HEK293 (cell line): Measurements from ENCODE around the gene ZNF324.

Experiments
- CTCF ChIP-seq: fragments of 450-650 bp; formaldehyde crosslinking; IDR thresholded peaks from 2 replicates; pipeline ENCODE4 v1.5.1; 2016; ENCODE audit warnings: missing biosample characterization, missing genetic modification characterization
- TCF7L2 ChIP-seq: IDR thresholded peaks from 2 replicates; pipeline ENCODE4 v1.6.1; 2011; ENCODE audit warnings: low read depth, mild to moderate bottlenecking, inconsistent platforms, low read length, moderate library complexity, borderline replicate concordance
- ZBTB26 ChIP-seq: fragments of 450-650 bp; formaldehyde crosslinking; optimal IDR thresholded peaks from 2 replicates; pipeline ENCODE3; 2016; ENCODE audit warnings: missing biosample characterization, mild to moderate bottlenecking, missing genetic modification characterization
- ZNF157 ChIP-seq: fragments of 450-650 bp; formaldehyde crosslinking; IDR thresholded peaks from 2 replicates; pipeline ENCODE4 v1.5.1; 2016; ENCODE audit warnings: missing biosample characterization, missing genetic modification characterization
- ZNF211 ChIP-seq: fragments of 450-650 bp; formaldehyde crosslinking; IDR thresholded peaks from 2 replicates; pipeline ENCODE4 v1.5.1; 2016; ENCODE audit warnings: low read depth, missing biosample characterization, missing genetic modification characterization
- ZNF362 ChIP-seq: fragments of 450-650 bp; formaldehyde crosslinking; IDR thresholded peaks from 2 replicates; pipeline ENCODE4 v1.5.1; 2016; ENCODE audit warnings: missing biosample characterization, missing genetic modification characterization
- ZNF501 ChIP-seq: fragments of 450-650 bp; formaldehyde crosslinking; IDR thresholded peaks from 2 replicates; pipeline ENCODE4 v1.5.1; 2016; ENCODE audit warnings: missing biosample characterization, missing genetic modification characterization

GRCh38 chr19:58513694-58514563 is 47.0 kb downstream of the ZNF324 start:
- TF ChIP-seq ZBTB26 (tag by site-specific recombination) (no peak), ZNF362 (tag by site-specific recombination) (no peak), CTCF (tag by site-specific recombination) (no peak), ZNF211 (tag by site-specific recombination) (no peak), ZNF501 (tag by site-specific recombination) (no peak), ZNF157 (tag by site-specific recombination) (no peak), TCF7L2 (no peak)
